Glutamatergic neuron (in vitro differentiated cells): ENCODE measurements around the gene FRAS1. TPM values are rescaled to one million over a fixed set of nuclear protein-coding genes. Genes with fewer than 3 reads are reported as not detected.

Source experiments
- DNase-seq: peaks from one replicate; pipeline ENCODE4 v3.0.0; 2022
- H3K27ac Mint-ChIP-seq: one replicate; pipeline ENCODE4 v1.8.0; 2020; ENCODE audit warnings: mild to moderate bottlenecking, mixed read lengths, inconsistent platforms; ENCODE audit not compliant: unreplicated experiment
- H3K27me3 Mint-ChIP-seq: one replicate; pipeline ENCODE4 v1.8.0; 2020; ENCODE audit warnings: mild to moderate bottlenecking, moderate library complexity, mixed read lengths, inconsistent platforms; ENCODE audit not compliant: unreplicated experiment
- H3K36me3 Mint-ChIP-seq: one replicate; pipeline ENCODE4 v1.8.0; 2020; ENCODE audit warnings: mild to moderate bottlenecking, mixed read lengths, inconsistent platforms; ENCODE audit not compliant: unreplicated experiment
- H3K4me1 Mint-ChIP-seq: one replicate; pipeline ENCODE4 v1.8.0; 2020; ENCODE audit warnings: mild to moderate bottlenecking, low read depth, mixed read lengths, inconsistent platforms; ENCODE audit not compliant: unreplicated experiment
- H3K4me3 Mint-ChIP-seq: one replicate; pipeline ENCODE4 v1.8.0; 2020; ENCODE audit warnings: mild to moderate bottlenecking, mixed read lengths, inconsistent platforms; ENCODE audit not compliant: unreplicated experiment
- H3K9me3 Mint-ChIP-seq: one replicate; pipeline ENCODE4 v1.8.0; 2020; ENCODE audit warnings: mild to moderate bottlenecking, moderate library complexity, mixed read lengths, inconsistent platforms; ENCODE audit not compliant: unreplicated experiment
- total RNA-seq: library from RNA; stranded (reverse); fragmentation: NEBNext Ultra II Directional; extraction: Animal tissue kit (Norgen Biotek cat#: 25700); gene quantifications from one replicate; pipeline ENCODE4 v1.2.1, GENCODE V29; 2021; ENCODE audit not compliant: unreplicated experiment
- TF ChIP-seq, protein P1 (sequence below): fragments of 200-600 bp; sonication (generic); IDR thresholded peaks from one replicate; pipeline ENCODE4 v1.5.0; 2021; ENCODE audit not compliant: partially characterized antibody, unreplicated experiment

FRAS1 gene
- total RNA-seq, 1 donor from 2014 or later: 18.7 TPM

DNA sequence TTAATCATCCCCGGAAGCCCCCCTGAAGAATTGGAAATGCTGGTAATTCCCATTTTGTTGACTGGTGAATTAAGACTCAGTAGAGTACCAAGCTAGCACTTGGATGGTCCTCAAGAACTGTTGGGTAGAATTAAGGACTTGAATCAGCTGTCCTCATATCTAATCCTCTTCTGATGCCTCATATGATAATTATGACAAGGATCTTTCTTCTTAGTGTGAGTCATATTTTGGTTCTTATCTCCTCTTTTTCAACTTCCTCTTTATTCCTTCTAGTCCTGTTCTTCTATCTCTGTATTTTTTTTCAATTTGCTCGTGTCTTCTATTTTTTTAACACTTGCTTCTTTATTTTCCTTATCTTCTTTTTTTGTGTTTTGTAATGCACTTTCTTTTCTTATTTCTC, 288.1 kb downstream of the FRAS1 start:
- TF ChIP-seq, protein P1, sequence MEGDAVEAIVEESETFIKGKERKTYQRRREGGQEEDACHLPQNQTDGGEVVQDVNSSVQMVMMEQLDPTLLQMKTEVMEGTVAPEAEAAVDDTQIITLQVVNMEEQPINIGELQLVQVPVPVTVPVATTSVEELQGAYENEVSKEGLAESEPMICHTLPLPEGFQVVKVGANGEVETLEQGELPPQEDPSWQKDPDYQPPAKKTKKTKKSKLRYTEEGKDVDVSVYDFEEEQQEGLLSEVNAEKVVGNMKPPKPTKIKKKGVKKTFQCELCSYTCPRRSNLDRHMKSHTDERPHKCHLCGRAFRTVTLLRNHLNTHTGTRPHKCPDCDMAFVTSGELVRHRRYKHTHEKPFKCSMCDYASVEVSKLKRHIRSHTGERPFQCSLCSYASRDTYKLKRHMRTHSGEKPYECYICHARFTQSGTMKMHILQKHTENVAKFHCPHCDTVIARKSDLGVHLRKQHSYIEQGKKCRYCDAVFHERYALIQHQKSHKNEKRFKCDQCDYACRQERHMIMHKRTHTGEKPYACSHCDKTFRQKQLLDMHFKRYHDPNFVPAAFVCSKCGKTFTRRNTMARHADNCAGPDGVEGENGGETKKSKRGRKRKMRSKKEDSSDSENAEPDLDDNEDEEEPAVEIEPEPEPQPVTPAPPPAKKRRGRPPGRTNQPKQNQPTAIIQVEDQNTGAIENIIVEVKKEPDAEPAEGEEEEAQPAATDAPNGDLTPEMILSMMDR: no peak
- Mint-ChIP-seq H3K27me3 (no peaks in the 10 kb centered on the region), H3K9me3 (no peaks in the 10 kb centered on the region), H3K4me3 (no peak overlapping the region), H3K27ac (no peak overlapping the region), H3K4me1 (no peaks in the 10 kb centered on the region), H3K36me3 (no peaks in the 10 kb centered on the region)
- no peak for DNase-seq

DNA sequence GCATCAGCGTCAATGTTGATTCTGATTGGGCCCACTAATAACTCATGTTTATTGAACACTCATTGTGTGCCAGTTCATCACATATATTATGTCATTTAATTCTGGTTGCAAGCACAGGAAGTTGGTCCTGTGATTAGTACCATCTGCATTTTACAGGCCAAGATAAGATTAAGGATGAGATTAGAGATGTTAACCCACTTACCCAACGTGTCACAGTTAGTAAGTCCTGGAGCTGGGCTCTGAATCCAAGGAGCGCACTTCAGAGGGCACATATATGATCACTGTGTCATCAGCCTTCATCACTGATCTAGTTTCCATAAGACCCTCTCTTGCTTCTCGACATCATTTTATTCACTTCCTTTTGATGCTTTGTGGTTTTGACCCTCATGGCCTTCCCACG, 289.1 kb downstream of the FRAS1 start:
- no peaks in the 10 kb centered on the region for H3K9me3 Mint-ChIP-seq
- H3K27ac Mint-ChIP-seq: no peak overlapping the region
- TF ChIP-seq, protein P1: no peak
- H3K27me3 Mint-ChIP-seq: no peaks in the 10 kb centered on the region
- no peaks in the 10 kb centered on the region for H3K36me3 Mint-ChIP-seq
- DNase-seq: no peak
- H3K4me3 Mint-ChIP-seq: no peak overlapping the region
- no peaks in the 10 kb centered on the region for H3K4me1 Mint-ChIP-seq

DNA sequence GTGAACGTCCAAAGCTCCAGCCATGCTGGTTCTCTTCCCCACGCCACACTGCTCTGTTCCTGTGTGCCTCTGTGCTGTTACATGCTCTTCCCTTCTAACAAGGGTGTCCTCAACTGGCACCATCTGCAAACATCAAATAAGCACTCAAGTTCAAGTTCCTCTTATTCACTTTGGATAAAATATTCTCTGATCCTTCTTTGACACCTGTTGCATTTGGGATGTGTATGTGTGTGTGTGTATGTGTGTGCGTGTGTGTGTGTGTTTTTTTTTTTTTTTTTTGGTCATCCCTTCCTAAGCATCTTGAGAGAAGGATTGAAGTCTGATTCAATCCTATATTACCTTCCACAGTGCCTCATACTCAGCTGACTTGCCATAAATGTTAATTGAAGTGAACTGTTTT, 290.4 kb downstream of the FRAS1 start:
- no peaks in the 10 kb centered on the region for H3K9me3 Mint-ChIP-seq
- TF ChIP-seq, protein P1: no peak
- H3K36me3 Mint-ChIP-seq: no peaks in the 10 kb centered on the region
- no peaks in the 10 kb centered on the region for H3K27me3 Mint-ChIP-seq
- no peak for DNase-seq
- H3K4me1 Mint-ChIP-seq: no peaks in the 10 kb centered on the region
- H3K4me3 Mint-ChIP-seq: no peak overlapping the region
- H3K27ac Mint-ChIP-seq: no peak overlapping the region

DNA sequence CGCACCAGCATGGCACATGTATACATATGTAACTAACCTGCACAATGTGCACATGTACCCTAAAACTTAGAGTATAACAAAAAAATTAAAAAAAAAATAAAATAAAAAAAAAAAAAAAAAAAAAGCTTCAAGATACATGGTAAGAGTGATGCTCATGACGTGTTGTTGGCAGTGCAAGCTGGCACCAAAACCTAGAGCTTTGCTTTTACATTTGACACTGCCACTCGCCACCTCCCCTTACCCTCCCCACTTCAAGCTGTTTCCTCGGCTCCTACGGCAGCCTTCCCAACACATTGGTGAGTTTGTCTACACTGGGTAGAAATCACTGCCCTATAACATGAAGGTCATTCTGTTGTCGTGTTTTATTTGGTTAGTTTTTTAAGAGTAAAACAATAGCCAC, 296.8 kb downstream of the FRAS1 start:
- Mint-ChIP-seq H3K4me3 (no peak overlapping the region), H3K36me3 (no peaks in the 10 kb centered on the region), H3K27me3 (no peaks in the 10 kb centered on the region), H3K27ac (no peak overlapping the region), H3K9me3 (no peaks in the 10 kb centered on the region), H3K4me1 (no peaks in the 10 kb centered on the region)
- DNase-seq: no peak
- TF ChIP-seq, protein P1: no peak

DNA sequence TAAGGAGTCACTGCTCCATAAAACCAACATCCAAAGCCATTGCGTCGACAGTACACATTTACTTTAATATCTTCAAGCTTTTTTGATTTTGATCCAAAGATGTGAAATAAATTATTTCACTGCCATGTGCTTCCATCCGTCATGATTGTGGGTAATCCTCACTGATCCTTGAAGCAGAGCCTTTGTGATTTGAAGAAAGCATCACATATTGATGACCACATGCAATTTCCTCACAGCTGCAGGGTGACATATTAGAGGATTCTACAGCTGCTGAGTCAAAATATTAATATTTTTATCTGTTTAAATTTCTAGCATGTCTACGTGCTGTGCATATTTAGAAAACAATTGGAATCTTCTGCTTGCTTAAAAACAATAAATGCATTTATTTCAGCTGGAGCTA, 297.7 kb downstream of the FRAS1 start:
- Mint-ChIP-seq H3K4me3 (no peak overlapping the region), H3K27ac (no peak overlapping the region), H3K27me3 (no peaks in the 10 kb centered on the region), H3K36me3 (no peaks in the 10 kb centered on the region), H3K9me3 (no peaks in the 10 kb centered on the region), H3K4me1 (no peaks in the 10 kb centered on the region)
- DNase-seq: no peak
- TF ChIP-seq, protein P1: no peak
